ENCODE results near the gene RENBP. TPM values are rescaled to one million over a fixed set of nuclear protein-coding genes. Genes with fewer than 3 reads are reported as not detected.

The RENBP gene
- total RNA-seq, 6 experiments from 2014 or later = 2.2 to 9.1 (median 5.2) TPM

DNA sequence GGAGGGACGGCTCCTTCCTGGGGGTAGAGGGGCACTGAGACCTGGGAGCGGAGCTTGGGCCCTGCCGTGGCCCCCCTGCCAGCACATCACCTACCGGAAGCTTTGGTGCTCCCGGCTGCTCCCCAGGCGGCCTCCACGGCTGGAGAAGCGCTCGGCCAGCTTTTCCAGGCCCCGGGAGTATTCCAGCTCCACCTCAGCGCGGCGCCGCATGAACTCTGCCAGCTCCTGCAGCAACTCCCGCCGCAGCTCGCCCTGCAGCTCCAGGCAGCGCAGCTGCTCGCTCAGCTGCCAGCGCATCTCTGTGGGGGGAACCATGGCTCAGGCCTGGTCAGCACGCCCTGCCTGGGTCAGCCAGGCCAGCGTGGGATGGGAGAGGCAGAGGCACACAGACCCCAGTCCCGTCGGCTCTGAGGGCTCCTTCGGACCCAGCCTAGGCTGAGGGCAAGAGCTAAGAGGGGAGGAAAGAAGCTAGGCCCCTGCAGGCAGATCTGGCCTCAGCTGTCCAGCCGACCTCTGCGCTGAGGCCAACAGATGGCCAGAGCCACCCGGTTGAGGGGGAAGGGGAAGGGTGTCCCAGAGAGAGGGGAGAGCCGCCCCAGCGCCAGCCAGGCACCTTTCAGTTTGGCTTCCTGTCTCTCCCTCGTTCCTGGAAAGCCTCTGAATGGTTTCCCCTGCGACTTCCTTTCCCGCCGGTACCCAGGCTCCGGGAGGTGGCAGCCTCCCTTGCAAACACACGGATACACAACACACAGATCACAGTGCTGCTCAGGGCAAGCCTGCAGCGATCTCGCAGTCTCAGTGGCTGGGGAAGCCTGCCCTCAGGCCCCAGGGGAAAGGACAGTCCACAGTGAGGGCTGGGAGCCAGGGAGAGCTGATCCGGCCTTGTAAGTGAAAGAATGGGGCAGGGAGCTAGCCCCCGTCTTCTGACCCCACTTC is 22.7 kb downstream of the RENBP start:
- Histone ChIP-seq H3K27me3 (no peaks in the 10 kb centered on the region), H3K27ac (no peak overlapping the region), H3K9me3 (no peaks in the 10 kb centered on the region), H3K36me3 (no peaks in the 10 kb centered on the region), H3K4me1 (no peaks in the 10 kb centered on the region), H3K4me3 (no peak overlapping the region)
- TF ChIP-seq, protein P1, sequence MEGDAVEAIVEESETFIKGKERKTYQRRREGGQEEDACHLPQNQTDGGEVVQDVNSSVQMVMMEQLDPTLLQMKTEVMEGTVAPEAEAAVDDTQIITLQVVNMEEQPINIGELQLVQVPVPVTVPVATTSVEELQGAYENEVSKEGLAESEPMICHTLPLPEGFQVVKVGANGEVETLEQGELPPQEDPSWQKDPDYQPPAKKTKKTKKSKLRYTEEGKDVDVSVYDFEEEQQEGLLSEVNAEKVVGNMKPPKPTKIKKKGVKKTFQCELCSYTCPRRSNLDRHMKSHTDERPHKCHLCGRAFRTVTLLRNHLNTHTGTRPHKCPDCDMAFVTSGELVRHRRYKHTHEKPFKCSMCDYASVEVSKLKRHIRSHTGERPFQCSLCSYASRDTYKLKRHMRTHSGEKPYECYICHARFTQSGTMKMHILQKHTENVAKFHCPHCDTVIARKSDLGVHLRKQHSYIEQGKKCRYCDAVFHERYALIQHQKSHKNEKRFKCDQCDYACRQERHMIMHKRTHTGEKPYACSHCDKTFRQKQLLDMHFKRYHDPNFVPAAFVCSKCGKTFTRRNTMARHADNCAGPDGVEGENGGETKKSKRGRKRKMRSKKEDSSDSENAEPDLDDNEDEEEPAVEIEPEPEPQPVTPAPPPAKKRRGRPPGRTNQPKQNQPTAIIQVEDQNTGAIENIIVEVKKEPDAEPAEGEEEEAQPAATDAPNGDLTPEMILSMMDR (IDR thresholded peaks at IDR 0.05) = no peak
- no peak for TF ChIP-seq POLR2A (IDR thresholded peaks at IDR 0.05)
- peak in 1 of 3 donors; percentile 28 for DNase-seq
- intact Hi-C loops (cut with DNase I) = no loop called here
- peak in 1 of 4 donors; percentile 10 for ATAC-seq
- 20% methylated on average over 4 of the region's 40 CpGs for WGBS (ENCODE audit: insufficient coverage, low coverage, low lambda C conversion rate, missing lambda C conversion rate)

GRCh38 chrX:153921070-153921469 is 23.4 kb downstream of the RENBP start:
- Histone ChIP-seq H3K4me1 (no peaks in the 10 kb centered on the region), H3K27ac (no peak overlapping the region), H3K27me3 (no peaks in the 10 kb centered on the region), H3K4me3 (no peak overlapping the region), H3K9me3 (no peaks in the 10 kb centered on the region), H3K36me3 (no peaks in the 10 kb centered on the region)
- ATAC-seq (no peak), DNase-seq (no peak)
- WGBS (ENCODE audit: insufficient coverage, low coverage, low lambda C conversion rate, missing lambda C conversion rate) = no CpG with 5 or more reads among the region's 16 CpGs
- TF ChIP-seq, protein P1 (IDR thresholded peaks at IDR 0.05) = no peak
- TF ChIP-seq POLR2A (IDR thresholded peaks at IDR 0.05) = no peak
- intact Hi-C loops (cut with DNase I) = no loop called here

- no peaks in the 10 kb centered on the region for H3K9me3 ChIP-seq
- DNase-seq (peak in 1 of 3 donors; percentile 39), ATAC-seq (no peak)
- H3K27ac ChIP-seq = no peak overlapping the region
- WGBS (ENCODE audit: insufficient coverage, low coverage, low lambda C conversion rate, missing lambda C conversion rate) = 78% methylated on average over 6 of the region's 14 CpGs
- TF ChIP-seq POLR2A (IDR thresholded peaks at IDR 0.05) = no peak
- TF ChIP-seq, protein P1 (IDR thresholded peaks at IDR 0.05) = no peak
- H3K4me3 ChIP-seq = no peak overlapping the region
- H3K27me3 ChIP-seq = no peaks in the 10 kb centered on the region
- H3K36me3 ChIP-seq = no peaks in the 10 kb centered on the region
- H3K4me1 ChIP-seq = no peaks in the 10 kb centered on the region
- intact Hi-C loops (cut with DNase I) = no loop called here
Observed at GRCh38 chrX:153920546-153920945, 23.9 kb downstream of the RENBP start.

- intact Hi-C loops (cut with DNase I) = no loop called here
- no peaks in the 10 kb centered on the region for H3K4me1 ChIP-seq
- H3K27ac ChIP-seq = no peak overlapping the region
- H3K27me3 ChIP-seq = no peaks in the 10 kb centered on the region
- ATAC-seq (no peak), DNase-seq (peak in 1 of 3 donors; percentile 31)
- TF ChIP-seq POLR2A (IDR thresholded peaks at IDR 0.05) = no peak
- TF ChIP-seq, protein P1 (IDR thresholded peaks at IDR 0.05) = no peak
- WGBS (ENCODE audit: insufficient coverage, low coverage, low lambda C conversion rate, missing lambda C conversion rate) = 80% methylated on average over 5 of the region's 13 CpGs
- H3K36me3 ChIP-seq = no peaks in the 10 kb centered on the region
- H3K4me3 ChIP-seq = no peak overlapping the region
- no peaks in the 10 kb centered on the region for H3K9me3 ChIP-seq
Observed at GRCh38 chrX:153919281-153919680, 25.2 kb downstream of the RENBP start.
